Activated gamma-delta T cell treated with Interleukin-2 at 50 U/mL for 16 hours (primary cell): ENCODE measurements around the gene RAB11FIP3.

Source experiments
- DNase-seq: peaks from one replicate; pipeline ENCODE4 v3.0.0-alpha.2; 2020

The RAB11FIP3 gene

GRCh38 chr16:569445-570254, 144.2 kb downstream of the RAB11FIP3 start, which contains the start of gene PIGQ:
Gene PIGQ (plus strand): TSS chr16:569968. CDS start chr16:574075, 4,107 bp downstream.
- DNase-seq: peak; percentile 52
